Esophagus muscularis mucosa (tissue), 4 donors: ENCODE measurements around the gene CLEC4G. TPM values are rescaled to one million over a fixed set of nuclear protein-coding genes. Genes with fewer than 3 reads are reported as not detected.
"Not testable (repeated sequence)": the region's sequence is repeated elsewhere in the genome, so short reads cannot be mapped to it uniquely, and the experiment has no call there.

Source experiments
- DNase-seq: peaks from one replicate; pipeline ENCODE4 v3.0.0-alpha.2; 2017; ENCODE audit errors: extremely low spot score
- H3K27ac ChIP-seq, 4 donors: fragments of 200-600 bp; sonication (generic); replicated peaks in 1 of 4; 1 replicate in 3 of 4; 2 replicates in 1 of 4; pipeline ENCODE4 v1.5.1; 2016 to 2019; ENCODE audit warnings: mild to moderate bottlenecking in 1 of 4
- H3K27me3 ChIP-seq, 4 donors: fragments of 200-600 bp; sonication (generic); one replicate each; pipeline versions ENCODE4 v1.5.1 to v1.6.0; 2016 to 2019
- H3K36me3 ChIP-seq, 4 donors: fragments of 200-600 bp; sonication (generic); one replicate each; pipeline ENCODE4 v1.5.1; 2016 to 2019
- H3K4me1 ChIP-seq, 4 donors: fragments of 200-600 bp; sonication (generic); one replicate each; pipeline ENCODE4 v1.5.1; 2016 to 2019
- H3K4me3 ChIP-seq, 4 donors: fragments of 200-600 bp; sonication (generic); 1 replicate in 2 of 4; 2 replicates in 2 of 4; pipeline ENCODE4 v1.5.1; 2016 to 2019; ENCODE audit warnings: mild to moderate bottlenecking in 4 of 4, moderate library complexity in 1 of 4
- H3K9me3 ChIP-seq, 4 donors: fragments of 200-600 bp; sonication (generic); 1 replicate in 3 of 4; 2 replicates in 1 of 4; pipeline ENCODE4 v1.5.1; 2016 to 2019
- EP300 ChIP-seq: sonication (generic); formaldehyde crosslinking; IDR thresholded peaks from one replicate; pipeline ENCODE4 v1.6.1; 2017; ENCODE audit warnings: antibody characterized with exemption
- POLR2A ChIP-seq: fragments of 450-650 bp; IDR thresholded peaks from one replicate; pipeline ENCODE4 v1.6.1; 2017; ENCODE audit warnings: antibody characterized with exemption, moderate library complexity, mild to moderate bottlenecking, low read depth
- POLR2AphosphoS5 ChIP-seq, 2 donors: sonication (generic); formaldehyde crosslinking; IDR thresholded peaks; one replicate each; pipeline ENCODE4 v1.6.1; 2017; ENCODE audit warnings: antibody characterized with exemption in 2 of 2
- WGBS: methylation state at CpG from one replicate; pipeline ENCODE4 v1.1.5; 2018; 5-methylcytosine and 5-hydroxymethylcytosine counted together
- intact Hi-C: fragments of 100-400 bp; cut with DNase I; formaldehyde crosslinking; loops from one replicate; pipeline ENCODE4 v1.15.1; 2023
- total RNA-seq, 4 donors: library from RNA; depleted of rRNA; stranded (reverse); fragments of >200 nt; gene quantifications; one replicate each; pipeline versions ENCODE4 v1.1.0 to v1.2.1, GENCODE V29; 2016
- TF ChIP-seq, protein P1 (sequence below), 3 experiments: fragments of 200-600 bp in 2 of 3; fragments of 450-650 bp in 1 of 3; sonication (generic) in 2 of 3; IDR thresholded peaks; one replicate each; pipeline ENCODE4 v1.5.1; 2017 to 2019; ENCODE audit warnings: antibody characterized with exemption in 3 of 3, mild to moderate bottlenecking in 2 of 3, moderate library complexity in 1 of 3

Gene CLEC4G
- total RNA-seq, 4 donors from 2014 or later, result 0.75 to 2.5 (median 1.8) TPM

DNA sequence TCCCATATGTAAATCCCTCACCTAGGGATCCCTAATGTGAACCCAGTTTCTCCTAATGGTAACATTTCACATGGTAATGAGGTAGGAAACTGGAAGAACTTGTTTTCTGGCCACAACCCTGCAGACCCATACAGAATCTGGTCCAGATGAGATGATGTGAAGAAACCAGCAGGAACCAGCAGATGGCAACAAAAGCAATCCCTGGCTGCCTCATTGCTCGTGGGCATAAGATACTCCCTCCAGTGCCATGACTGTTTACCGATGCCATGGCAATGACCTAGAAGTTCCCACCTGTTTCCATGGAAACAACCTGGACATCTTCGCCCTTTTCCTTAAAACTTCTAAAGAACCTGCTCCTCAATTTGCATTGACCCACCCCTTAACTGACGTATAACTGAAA is 16.8 kb upstream of the CLEC4G start:
- H3K4me1 ChIP-seq, result no peaks in the 10 kb centered on the region
- H3K27me3 ChIP-seq, result peaks cover 0 to 51% (median 0%) of the 10 kb centered on the region in 4 donors
- no peaks in the 10 kb centered on the region for H3K36me3 ChIP-seq
- no peak for TF ChIP-seq POLR2AphosphoS5 (IDR thresholded peaks at IDR 0.05)
- intact Hi-C loops, result no loop called here
- H3K27ac ChIP-seq, result no peak overlapping the region
- no peak for DNase-seq
- no peak overlapping the region for H3K4me3 ChIP-seq
- no peaks in the 10 kb centered on the region for H3K9me3 ChIP-seq
- 9% methylated on average over 4 of the region's 4 CpGs for WGBS

DNA sequence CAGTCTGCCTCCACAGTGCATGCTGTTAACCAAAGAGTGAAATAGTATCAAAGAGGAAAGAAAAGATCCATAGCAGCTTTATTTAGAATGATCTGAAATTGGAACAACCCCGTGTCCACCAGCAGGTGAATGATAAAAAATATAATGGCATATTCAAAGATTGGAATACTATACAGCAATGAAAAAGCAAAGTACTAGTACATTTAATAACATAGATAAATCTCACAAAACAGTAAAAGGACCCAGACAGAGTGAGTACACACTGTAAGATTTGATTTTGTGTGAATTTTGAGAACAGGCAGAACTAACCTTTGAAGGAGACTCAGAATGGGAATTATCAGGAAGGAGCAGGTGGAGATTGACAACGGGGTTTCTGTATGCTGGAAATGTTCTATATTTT is 16.3 kb upstream of the CLEC4G start:
- peaks cover 0 to 51% (median 0%) of the 10 kb centered on the region in 4 donors for H3K27me3 ChIP-seq
- intact Hi-C loops, result no loop called here
- WGBS, result 75% methylated on average over 2 of the region's 2 CpGs

DNA sequence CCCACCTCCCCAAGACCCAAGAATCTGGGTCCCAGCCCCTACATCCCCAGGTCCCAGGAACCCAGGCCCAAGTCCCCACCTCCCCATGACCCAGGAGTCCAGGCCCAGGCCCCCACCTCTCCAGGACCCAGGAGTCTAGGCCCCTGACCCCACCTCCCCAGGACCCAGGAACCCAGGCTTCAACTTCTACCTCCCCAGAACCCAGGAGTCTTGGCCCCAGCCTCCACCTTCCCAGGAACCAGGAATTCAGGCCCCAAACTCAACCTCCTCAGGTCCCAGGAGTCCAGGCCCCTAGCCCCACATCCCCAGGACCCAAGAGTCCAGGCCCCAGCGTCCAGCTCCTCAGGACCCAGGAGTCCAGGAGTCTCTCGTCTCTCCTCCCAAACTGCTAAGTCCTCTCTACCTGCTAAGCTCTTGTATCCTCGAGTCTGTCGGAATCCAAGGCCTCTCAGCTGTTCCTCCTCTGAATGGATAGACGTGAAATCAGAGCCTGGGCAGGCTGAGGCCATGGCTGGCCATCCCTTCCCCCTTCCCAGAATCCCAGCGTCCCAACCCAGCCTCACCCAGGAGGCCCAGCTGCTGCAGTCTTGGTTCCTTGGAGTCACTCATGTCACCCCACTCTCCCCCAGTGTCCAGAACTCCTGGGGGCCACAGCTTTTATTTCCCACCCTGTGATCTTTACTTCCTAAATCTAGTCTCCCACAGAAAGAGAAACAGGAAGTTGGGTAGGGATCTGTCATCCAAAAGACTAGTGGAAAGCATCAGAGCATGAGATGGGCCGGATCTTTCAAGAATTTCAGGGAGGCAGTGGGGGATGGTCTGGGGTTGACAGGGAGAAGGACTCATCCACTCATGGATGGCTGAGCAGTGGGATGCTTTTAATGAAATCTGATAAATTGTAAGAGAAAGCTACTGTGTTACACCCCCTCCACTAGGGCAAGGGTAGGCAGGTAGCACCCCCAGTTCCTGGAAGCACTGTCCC is 15.3 kb upstream of the CLEC4G start, which contains the start of gene CD209:
TSS of gene CD209 (minus strand) at position 632 of the 982 bp plus-strand sequence. CDS start at position 609, 23 bp downstream.
- TF ChIP-seq EP300, result no peak
- no peak for TF ChIP-seq POLR2A
- TF ChIP-seq POLR2AphosphoS5 (IDR thresholded peaks at IDR 0.05), result no peak
- TF ChIP-seq, protein P1, sequence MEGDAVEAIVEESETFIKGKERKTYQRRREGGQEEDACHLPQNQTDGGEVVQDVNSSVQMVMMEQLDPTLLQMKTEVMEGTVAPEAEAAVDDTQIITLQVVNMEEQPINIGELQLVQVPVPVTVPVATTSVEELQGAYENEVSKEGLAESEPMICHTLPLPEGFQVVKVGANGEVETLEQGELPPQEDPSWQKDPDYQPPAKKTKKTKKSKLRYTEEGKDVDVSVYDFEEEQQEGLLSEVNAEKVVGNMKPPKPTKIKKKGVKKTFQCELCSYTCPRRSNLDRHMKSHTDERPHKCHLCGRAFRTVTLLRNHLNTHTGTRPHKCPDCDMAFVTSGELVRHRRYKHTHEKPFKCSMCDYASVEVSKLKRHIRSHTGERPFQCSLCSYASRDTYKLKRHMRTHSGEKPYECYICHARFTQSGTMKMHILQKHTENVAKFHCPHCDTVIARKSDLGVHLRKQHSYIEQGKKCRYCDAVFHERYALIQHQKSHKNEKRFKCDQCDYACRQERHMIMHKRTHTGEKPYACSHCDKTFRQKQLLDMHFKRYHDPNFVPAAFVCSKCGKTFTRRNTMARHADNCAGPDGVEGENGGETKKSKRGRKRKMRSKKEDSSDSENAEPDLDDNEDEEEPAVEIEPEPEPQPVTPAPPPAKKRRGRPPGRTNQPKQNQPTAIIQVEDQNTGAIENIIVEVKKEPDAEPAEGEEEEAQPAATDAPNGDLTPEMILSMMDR (IDR thresholded peaks at IDR 0.05), result no peak
- Histone ChIP-seq H3K4me1 (no peaks in the 10 kb centered on the region), H3K4me3 (peak within 1 kb of the TSS in 1 of 4 donors; percentile 20), H3K9me3 (no peaks in the 10 kb centered on the region), H3K27ac (no peak within 1 kb of the TSS), H3K36me3 (no peaks in the 10 kb centered on the region), H3K27me3 (peaks cover 0 to 51% (median 0%) of the 10 kb centered on the region in 4 donors)
- no peak for DNase-seq
- intact Hi-C loops, result no loop called here
- 45% methylated on average over 7 of the region's 7 CpGs for WGBS

More for the DNA sequence above, 16.3 kb upstream of the CLEC4G start:
- Histone ChIP-seq H3K36me3 (no peaks in the 10 kb centered on the region), H3K4me3 (no peak overlapping the region), H3K27ac (no peak overlapping the region), H3K4me1 (no peaks in the 10 kb centered on the region), H3K9me3 (no peaks in the 10 kb centered on the region)
- DNase-seq, result no peak
- TF ChIP-seq, protein P1 (IDR thresholded peaks at IDR 0.05), result no peak
- no peak for TF ChIP-seq POLR2A
- TF ChIP-seq EP300, result no peak
- TF ChIP-seq POLR2AphosphoS5 (IDR thresholded peaks at IDR 0.05), result no peak

DNA sequence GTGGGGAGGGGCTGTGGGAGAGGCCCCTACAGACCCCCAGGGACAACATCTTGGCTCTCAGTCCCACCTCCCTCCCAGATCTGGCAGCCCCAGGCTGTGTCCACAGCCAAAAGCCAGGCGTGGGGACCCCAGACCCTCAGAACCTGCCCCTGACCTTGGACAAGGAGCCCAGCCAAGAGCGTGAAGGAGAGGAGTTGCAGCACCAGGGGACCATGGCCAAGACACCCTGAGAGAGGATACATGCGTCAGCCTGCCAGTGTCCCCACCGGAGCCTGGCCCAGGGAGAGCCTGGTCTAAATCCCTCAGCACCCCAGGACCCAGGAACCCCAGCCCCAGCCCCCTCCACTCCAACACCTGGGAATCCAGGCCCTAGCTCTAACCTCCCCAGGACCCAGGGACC is 14.4 kb upstream of the CLEC4G start:
- 50% methylated on average over 1 of the region's 4 CpGs for WGBS
- H3K27ac ChIP-seq, result not testable (repeated sequence)

DNA sequence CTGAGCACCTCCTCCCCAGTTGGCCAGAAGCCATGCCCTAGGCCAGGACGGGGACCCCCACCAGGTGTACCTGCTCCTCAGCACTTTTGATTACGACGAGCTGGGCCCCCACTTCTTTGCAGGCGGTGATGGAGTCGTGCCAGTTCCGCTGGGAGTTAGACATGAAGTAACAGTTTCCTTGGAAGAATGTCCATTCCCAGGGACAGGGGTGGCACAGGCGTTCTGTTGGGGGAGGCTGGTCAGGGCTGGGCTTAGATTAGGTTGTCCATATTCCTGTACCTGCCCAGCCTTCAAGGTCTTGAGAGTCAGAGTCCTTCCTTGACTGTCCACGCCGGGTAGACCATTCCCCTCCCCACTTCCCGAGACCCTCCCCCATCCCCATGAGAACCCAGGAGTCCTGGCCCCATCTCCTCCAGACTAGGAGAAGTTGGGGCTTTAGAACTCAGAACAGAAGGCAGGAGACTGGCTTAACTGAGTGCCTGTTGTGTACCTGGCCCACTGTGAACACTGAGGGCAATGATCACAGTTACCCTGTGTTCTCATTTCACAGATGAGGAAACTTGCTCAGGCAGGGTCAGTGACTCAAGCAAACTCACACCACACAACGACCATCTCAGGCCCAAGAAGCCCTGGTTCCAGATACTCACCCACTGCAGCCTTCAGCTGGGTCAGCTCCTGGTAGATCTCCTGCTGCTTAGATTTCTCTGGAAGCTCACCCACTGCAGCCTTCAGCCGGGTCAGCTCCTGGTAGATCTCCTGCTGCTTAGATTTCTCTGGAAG is 13.2 kb upstream of the CLEC4G start:
- Histone ChIP-seq H3K4me1 (no peaks in the 10 kb centered on the region), H3K27me3 (peaks cover 0 to 61% (median 0%) of the 10 kb centered on the region in 4 donors), H3K36me3 (no peaks in the 10 kb centered on the region), H3K9me3 (no peaks in the 10 kb centered on the region), H3K4me3 (no peak overlapping the region), H3K27ac (no peak overlapping the region)
- DNase-seq, result no peak
- intact Hi-C loops, result no loop called here
- WGBS, result 70% methylated on average over 12 of the region's 12 CpGs
- TF ChIP-seq POLR2AphosphoS5 (IDR thresholded peaks at IDR 0.05) (no peak), POLR2A (no peak), EP300 (no peak)
- TF ChIP-seq, protein P1 (IDR thresholded peaks at IDR 0.05), result no peak

More for the DNA sequence above, 14.4 kb upstream of the CLEC4G start:
- H3K4me1 ChIP-seq, DNase-seq, H3K9me3 ChIP-seq, H3K4me3 ChIP-seq, H3K36me3 ChIP-seq, intact Hi-C loops: not testable (repeated sequence)
- H3K27me3 ChIP-seq, result peaks cover 0 to 54% (median 0%) of the 10 kb centered on the region in 4 donors
